HG02870 (cell line): Measurements from ENCODE around the gene DHRS12.

ENCODE experiments used
- ATAC-seq: cut with Tn5 transposase; IDR thresholded peaks from one replicate; pipeline ENCODE4 v1.9.1; 2021; ENCODE audit warnings: mild to moderate bottlenecking, moderate library complexity; ENCODE audit not compliant: unreplicated experiment

The DHRS12 gene

GRCh38 chr13:51784097-51784496, 19.9 kb downstream of the DHRS12 start:
- ATAC-seq = no peak

- no peak for ATAC-seq
Measured at GRCh38 chr13:51783428-51784094, 20.4 kb downstream of the DHRS12 start.

GRCh38 chr13:51782026-51782710, 21.8 kb downstream of the DHRS12 start:
- ATAC-seq = no peak

- peak; percentile 63 for ATAC-seq
Measured at GRCh38 chr13:51781246-51782022, 22.5 kb downstream of the DHRS12 start.

- ATAC-seq = no peak
Measured at GRCh38 chr13:51780099-51780498, 23.9 kb downstream of the DHRS12 start.

- ATAC-seq = no peak
Measured at GRCh38 chr13:51778392-51778791, 25.6 kb downstream of the DHRS12 start.

GRCh38 chr13:51777921-51778320, 26.0 kb downstream of the DHRS12 start:
- no peak for ATAC-seq

- no peak for ATAC-seq
Measured at GRCh38 chr13:51776179-51776578, 27.8 kb downstream of the DHRS12 start.

GRCh38 chr13:51773515-51773914, 30.4 kb downstream of the DHRS12 start:
- no peak for ATAC-seq

- ATAC-seq = no peak
Measured at GRCh38 chr13:51772781-51773180, 31.2 kb downstream of the DHRS12 start.

- no peak for ATAC-seq
Measured at GRCh38 chr13:51772105-51772455, 31.9 kb downstream of the DHRS12 start.

GRCh38 chr13:51771418-51772104, 32.4 kb downstream of the DHRS12 start:
- ATAC-seq = no peak

GRCh38 chr13:51770681-51771417, 33.1 kb downstream of the DHRS12 start:
- peak; percentile 98 for ATAC-seq

- no peak for ATAC-seq
Measured at GRCh38 chr13:51770160-51770559, 33.8 kb downstream of the DHRS12 start.

GRCh38 chr13:51769455-51770127, 34.4 kb downstream of the DHRS12 start:
- no peak for ATAC-seq

- no peak for ATAC-seq
Measured at GRCh38 chr13:51768976-51769375, 35.0 kb downstream of the DHRS12 start.

GRCh38 chr13:51768378-51768921, 35.5 kb downstream of the DHRS12 start:
- ATAC-seq = no peak

- no peak for ATAC-seq
Measured at GRCh38 chr13:51767100-51767499, 36.9 kb downstream of the DHRS12 start.

- ATAC-seq = no peak
Measured at GRCh38 chr13:51765142-51765515, 38.8 kb downstream of the DHRS12 start.
